Retinal pigment epithelial cell (primary cell): Measurements from ENCODE around the gene TMEM187.

Source experiments
- DNase-seq: peaks from one replicate; pipeline ENCODE4 v3.0.0-alpha.2; 2010; ENCODE audit warnings: low read depth
- H3K4me3 ChIP-seq: 2 replicates; pipeline ENCODE4 v1.5.1; 2011; ENCODE audit warnings: mild to moderate bottlenecking, low read length, control low read depth, moderate library complexity
- TF ChIP-seq, protein P1 (sequence below): conservative IDR thresholded peaks from 2 replicates; pipeline ENCODE4 v1.5.1; 2011; ENCODE audit warnings: low read depth, low read length, control low read depth, inconsistent platforms

Gene TMEM187

DNA sequence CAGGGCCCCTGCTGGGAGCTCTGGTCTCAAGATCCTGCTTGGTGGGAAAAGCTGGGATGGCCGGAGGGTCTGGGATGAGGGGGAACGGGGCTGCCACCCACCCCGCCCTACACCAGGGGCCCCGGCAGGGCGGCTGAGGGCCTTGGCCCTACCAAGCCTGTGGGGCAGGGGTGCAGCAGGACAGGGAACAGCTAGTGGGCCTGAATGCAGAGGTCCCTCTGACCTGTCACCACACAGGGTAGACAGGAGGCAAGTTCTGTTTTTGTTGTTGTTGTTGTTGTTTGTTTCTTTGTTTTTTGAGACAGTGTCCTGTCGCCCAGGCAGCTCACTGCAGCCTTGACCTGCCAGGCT lies 27.8 kb upstream of the TMEM187 start:
- H3K4me3 ChIP-seq, result no peak overlapping the region
- TF ChIP-seq, protein P1, sequence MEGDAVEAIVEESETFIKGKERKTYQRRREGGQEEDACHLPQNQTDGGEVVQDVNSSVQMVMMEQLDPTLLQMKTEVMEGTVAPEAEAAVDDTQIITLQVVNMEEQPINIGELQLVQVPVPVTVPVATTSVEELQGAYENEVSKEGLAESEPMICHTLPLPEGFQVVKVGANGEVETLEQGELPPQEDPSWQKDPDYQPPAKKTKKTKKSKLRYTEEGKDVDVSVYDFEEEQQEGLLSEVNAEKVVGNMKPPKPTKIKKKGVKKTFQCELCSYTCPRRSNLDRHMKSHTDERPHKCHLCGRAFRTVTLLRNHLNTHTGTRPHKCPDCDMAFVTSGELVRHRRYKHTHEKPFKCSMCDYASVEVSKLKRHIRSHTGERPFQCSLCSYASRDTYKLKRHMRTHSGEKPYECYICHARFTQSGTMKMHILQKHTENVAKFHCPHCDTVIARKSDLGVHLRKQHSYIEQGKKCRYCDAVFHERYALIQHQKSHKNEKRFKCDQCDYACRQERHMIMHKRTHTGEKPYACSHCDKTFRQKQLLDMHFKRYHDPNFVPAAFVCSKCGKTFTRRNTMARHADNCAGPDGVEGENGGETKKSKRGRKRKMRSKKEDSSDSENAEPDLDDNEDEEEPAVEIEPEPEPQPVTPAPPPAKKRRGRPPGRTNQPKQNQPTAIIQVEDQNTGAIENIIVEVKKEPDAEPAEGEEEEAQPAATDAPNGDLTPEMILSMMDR, result no peak
- DNase-seq, result no peak

DNA sequence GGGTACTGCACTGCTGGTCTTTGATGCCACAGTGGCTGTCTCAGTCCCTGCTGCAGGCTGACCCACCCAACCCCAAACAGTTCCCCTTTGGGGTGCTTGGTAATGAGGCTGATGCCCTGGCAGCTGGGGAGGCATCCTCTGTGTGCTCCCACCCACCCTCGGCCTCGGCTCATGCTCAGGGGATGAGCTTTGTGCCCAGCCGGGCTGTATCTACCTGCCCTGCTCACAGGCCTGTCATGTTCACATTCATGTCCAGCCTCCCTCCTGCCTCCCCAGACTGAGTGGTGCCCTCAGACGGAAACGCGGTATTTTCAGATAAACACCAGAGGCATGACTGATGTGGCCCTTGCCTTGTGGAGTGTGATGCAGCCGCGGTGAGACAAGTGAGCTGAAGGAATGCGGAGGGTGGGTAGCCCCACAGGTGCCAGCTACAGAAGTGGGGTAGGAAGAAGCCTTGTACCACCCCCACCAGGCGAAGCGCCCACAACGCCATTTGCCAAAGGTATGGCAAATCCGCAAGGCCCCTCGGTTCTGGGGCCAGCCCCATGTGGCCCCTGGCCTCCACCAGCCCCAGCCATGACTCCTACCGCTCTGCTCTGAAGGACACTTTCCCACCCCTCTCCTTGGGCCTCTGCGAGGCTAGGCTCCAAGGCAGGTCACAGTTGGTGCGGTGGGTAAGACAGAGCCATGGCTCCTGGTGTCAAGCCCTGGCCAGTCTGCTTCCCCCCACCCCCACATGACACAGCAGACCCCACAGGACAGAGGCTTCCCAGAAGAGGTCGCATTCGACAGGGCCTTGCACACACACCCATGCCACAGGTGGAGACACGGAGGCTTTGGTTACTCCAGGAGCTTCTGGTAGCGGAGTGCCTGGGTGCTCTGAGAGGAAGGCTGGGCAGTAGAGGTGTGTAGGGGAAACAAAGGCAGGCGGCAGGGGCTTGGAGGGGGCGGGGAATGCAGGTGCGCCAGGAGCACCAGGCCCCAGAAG lies 26.3 kb upstream of the TMEM187 start:
- H3K4me3 ChIP-seq, result no peak overlapping the region
- DNase-seq, result no peak
- TF ChIP-seq, protein P1, result no peak

DNA sequence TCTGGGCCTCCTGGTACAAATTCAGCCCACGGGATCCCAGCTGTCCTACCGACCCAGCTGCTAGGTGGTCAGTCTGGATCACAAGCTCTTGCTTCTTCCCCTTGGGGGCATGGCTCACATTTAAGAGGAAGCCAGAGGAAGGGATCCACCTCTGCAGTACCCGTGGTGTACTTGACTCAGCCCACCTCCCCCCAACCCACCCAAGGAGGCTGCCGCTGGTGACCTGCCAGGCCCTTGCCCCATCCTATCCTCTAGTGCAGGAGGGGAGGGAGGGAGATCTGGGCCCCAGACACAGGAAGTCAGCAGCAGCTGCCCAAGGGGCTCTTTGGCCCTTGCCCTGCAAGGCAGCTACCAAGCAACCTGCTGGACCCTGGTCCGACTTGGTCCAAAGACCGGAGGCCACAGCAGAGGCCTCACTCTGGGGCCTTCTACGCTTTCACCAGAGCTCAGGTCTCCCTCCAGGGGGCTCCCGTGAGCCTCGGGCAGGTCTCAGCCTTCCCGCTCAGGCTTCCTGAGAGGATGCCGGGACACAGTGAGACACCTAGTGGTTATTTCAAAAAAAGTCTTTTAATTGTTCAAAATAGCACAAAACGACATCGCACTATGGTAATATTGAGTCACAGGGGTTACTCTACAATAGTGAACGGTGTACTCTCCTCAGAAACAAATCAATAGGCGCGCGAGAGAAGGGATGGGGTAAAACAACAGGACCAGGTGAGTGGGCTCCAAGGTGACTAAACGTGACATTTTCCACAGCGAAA lies 25.4 kb upstream of the TMEM187 start:
- H3K4me3 ChIP-seq, result no peak overlapping the region

DNA sequence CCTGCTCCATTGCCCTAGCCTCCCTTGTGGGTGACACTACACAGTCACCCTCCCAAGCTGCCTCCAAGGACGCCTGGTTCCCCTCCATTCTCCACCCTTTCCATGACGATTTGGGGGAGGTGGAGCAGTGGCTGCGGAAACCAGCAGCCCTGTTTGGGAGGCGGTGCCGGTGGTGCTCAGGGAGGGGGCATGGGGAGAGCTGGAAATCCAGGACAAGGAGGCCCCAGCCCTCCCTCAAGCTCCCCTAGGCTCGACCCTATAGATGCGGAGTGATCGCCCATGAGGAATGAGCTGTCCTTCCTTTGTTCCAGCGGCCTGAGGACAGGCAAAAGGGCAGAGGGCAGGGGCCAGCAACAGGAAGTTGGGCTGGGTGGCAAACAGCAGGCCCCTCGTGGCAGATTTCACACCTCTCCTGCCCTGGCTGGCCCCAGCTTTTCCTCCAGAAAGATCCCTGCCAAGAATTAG lies 24.5 kb upstream of the TMEM187 start:
- DNase-seq, result no peak
- H3K4me3 ChIP-seq, result no peak overlapping the region
- TF ChIP-seq, protein P1, result no peak

More for the DNA sequence above, 25.4 kb upstream of the TMEM187 start:
- DNase-seq, result no peak
- TF ChIP-seq, protein P1, result peak; percentile 95

DNA sequence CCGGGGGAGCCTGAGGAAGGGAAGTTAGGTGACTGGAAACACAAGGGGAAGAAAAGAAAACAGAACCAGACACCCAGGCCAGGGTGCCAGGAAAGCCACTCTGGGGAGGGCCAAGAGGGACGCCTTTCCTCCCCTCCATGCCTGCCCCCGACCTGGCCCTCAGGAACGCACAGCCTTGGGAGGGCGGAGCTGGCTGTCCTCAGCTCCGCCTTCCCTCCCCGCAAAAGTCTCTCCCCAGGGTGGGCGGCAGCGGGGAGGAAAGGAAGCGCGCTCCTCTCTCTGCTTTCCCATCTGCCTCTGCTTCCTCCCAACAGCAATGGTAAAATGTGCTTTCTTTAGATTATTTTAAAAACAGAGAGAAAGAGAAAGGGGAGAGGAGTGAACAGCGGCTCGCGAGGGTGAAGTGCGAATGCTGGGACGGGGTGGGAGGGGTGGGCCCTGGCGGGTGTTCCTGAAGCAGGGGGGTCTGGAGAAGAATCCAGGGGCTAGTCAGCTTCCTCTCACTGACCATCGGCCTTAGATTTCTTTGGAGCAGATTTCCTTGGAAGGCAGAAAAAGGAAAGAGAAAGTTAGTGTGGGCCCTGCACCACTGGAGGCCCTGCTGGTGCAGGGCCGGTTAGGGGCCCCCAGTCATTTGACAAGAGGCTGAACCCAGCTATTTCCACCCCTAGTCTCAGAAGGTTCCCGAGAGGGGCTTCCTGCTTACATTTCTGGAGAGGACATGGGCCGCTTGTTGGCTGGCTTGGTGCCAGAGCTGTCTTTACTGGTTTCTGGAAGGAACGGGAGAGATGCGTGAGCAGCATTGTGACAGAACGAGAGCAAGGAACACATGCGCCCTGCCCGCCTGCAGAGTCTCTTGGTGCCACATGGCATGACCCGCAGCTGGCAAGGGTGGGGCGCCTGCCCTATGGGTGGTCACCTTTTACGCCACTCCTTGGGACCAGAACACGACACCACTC lies 23.4 kb upstream of the TMEM187 start:
- H3K4me3 ChIP-seq, result no peak overlapping the region
- DNase-seq, result no peak
- TF ChIP-seq, protein P1, result no peak

DNA sequence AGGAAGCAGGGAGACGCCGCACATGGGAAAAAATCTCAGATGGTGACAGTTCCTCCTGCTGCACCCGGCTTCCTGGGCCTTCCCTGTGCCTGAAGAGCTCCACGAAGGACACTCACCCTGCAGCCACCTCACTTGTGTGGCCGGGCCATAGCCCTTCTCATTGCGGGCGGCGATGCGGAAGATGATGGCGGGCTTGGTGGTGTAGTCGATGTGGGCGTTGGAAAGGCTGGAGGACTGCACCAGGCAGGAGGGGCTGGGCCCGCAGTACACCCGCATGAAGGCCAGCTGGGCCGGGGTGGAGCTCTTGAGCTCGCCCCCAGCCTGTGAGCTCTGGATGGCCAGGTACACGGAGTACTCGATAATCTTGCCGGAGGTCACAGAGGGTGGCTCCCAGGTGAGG lies 22.4 kb upstream of the TMEM187 start:
- TF ChIP-seq, protein P1, result no peak
- no peak overlapping the region for H3K4me3 ChIP-seq
- no peak for DNase-seq
